ENCODE results near the gene TBC1D24.
A peak's percentile ranks its signal among the peaks of the same experiment; 100 is the strongest.

The TBC1D24 gene

DNA sequence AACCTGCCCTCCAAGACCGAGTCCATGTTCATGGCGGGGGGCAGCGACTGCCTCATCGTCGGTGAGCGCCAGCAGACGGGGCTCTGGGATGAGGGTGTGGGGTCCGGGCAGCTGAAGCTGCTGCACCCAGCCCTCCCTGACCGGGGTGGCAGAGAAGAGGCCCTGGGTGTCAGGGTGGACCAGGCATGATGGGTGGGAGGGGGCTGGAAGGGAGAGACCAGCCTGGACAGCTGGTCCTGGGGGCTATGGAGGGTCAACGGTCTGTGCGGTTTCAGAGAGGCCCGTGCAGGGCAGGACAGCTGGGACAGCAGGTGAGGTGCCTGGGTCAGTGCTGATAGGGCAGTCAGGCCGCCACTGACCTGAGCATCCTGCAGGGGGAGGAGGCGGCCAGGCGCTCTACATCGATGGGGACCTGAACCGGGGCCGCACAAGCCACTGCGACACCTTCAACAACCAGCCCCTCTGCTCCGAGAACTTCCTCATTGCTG lies 25.5 kb downstream of the TBC1D24 start:
- DNase-seq: no peak

DNA sequence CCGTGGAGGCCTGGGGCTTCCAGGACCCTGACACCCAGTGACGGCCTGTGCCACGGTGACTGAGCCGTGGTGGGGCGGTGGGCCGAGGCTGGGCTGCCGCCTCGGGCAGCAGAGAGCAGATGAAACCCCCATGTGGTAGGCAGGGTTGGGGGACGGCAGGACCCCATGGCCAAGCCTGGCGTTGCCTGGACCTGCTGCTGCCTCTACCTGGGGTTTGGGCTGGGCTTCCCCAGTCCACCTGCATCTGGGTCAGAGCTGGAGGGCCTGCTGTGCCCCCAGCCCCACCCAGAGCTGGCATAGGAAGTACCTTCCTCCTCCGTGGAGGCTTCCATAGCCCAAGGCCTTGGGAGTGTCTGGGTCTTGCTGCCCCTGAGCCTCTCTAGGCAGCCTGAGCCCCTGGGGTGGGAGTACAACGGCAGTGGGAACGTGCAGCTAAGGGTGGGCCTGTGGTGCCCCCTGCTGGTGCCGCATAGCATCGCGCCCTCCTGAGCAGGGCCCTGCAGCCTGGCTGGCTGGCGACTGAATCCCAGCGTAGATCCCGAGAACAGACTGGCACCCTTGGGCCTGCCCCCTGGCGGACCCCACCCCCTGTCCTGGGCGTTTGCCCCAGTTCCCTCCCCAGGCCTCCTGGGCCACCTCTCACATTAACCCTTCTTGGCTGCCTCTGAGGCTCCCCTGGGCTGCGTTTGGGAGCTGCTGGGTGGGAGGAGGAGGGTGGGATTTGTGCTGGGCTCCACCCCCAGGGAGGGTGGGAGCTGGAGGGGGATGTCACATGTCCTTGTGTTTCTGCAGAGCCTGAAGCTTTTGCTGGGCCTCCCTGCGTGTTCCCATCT lies 26.2 kb downstream of the TBC1D24 start:
- peak; percentile 52 to 76 (median 71) for DNase-seq

DNA sequence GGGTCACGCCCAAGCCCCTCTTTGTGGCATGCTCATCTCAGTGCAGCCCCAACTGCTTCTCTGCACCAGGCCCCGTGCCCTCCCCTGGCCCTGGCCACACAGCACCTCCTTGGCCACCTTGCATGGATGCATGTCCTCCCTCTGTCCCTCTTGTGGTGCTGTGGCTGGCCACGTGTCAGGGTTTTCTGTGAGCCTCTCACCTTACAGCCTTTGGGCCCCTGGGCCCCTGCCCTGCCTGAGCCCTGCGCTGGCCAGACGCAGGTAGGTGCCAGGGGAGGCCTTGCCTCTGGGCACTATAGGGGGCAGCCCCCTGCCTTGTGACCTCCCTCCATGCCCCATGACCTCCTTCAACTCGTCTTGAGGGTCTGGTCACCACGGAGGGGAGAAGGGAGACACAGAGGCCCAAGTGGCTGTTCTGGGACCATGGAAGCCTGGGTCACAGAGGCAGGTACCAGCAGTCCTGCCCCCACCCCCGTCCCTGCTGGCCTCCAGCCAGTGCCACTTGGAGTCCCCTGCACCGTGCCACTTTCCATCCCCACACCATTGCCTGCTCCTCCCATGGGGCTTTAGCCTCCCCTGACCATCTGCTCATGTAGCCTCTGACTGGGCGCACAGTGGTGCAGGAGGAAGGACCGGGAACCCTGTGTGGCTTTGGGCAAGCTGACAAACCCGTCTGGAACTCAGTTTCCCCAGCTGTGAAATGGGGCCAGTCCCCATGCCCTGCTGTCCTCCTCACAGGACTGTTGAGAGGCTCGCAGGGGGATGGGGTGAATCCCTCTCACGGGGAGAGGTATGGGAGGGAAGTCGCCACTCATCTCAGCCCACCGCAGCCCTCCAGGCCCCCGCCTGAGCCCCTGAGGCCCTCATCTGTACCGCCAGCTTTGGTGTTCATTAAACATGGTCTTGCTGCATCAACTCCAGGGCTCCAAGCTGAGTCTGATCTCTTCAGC lies 27.3 kb downstream of the TBC1D24 start:
- DNase-seq: no peak

DNA sequence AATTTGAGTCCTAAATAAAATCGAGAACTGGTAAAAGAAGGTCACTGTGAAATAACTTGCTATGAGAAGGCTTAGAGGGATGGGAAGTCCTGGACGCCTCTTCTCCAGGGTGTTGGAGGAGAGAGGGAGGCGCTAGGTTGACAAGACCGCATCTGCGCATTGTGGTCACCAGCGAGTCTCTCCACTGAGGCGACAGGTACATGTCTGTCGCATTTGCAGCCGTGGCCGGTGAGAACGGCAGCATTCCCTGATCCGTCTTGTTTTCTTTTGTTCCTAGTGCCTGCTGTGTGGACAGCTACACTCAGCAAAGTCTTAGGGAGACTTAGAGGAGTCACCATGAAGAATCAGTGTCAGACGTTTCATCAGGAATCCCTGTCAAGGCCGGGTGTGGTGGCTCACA lies 30.8 kb downstream of the TBC1D24 start:
- no peak for DNase-seq

DNA sequence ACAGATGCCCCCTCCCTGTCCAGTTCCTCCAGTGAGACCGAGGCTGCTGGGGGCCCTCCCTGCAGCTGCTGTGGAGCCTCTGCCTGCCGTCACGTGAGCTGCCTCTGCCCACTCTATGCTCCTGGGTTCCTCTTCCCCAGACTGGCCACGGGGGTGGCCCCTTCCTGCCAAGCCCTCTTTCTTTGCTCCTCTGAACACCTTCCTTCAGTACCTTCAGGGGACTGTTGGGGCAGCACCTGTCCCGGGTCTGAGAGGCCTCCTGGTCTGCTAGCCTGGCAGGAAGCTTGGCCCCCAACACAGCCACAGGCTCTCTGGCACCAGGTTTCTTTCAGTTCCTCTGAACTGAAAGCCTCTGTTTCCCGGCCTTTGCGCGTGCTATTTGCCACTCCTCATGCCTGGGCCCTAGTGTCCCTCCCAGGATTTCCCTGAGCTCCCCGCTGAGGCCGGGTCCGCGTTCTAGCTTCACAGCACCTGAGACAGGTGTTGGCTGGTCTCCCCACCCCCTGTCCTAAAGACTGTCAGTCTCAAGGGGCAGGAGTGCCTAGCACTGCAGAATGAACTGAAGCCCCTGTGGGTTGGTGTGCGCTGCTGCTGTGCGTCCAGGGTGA lies 32.2 kb downstream of the TBC1D24 start:
- DNase-seq: no peak

DNA sequence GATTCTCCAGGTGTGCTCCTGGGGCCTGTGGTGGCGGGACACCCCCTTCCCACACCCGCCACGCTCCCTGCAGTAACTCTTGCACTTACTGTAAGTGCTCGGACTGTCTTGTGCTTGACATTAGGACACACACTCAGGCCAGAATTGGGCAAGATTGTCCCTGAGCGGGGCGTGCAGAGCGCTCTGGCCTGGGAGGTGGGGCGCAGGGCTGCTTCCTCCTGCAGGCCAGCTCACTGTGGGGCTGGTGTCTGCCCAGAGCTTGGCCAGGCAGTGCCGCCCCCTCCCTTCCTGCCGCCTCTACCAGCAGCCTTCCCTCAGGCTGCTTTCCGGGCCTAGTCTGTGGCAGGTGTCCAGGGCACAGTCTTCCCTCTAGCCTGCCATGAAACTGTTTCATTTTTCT lies 32.7 kb downstream of the TBC1D24 start:
- DNase-seq: no peak

DNA sequence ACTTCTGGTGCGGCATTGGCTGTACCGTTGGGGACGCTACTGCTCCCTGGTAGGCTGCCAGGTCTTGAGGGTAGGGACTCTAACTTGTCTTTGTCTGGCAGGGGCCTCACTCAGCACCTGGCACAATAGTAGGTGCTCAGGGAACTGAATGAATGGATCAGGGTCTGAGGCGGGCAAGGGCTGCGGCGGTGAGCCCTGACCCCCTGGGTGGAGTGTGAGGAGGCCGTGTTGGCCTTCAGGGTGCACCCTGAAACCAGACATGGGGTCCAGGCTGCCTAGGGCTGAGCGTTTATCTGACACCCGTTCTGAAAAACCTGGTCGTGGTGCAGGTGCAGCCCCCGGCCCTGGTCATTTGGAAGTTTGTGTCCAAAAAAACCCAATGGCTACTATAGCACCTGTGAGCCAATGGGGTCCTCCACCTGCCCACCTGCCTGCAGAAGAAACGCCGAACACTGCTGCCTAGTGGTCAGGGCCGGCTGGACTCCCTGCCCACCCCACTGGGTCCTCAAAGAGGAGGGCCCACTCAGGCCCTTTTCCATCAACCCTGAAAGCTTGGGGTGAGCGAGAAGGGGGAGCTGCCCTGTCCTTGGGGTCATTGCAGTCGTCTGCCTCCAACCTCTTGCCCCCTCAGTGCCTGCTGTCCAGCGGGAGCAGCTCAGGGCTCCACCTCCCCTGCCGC lies 33.9 kb downstream of the TBC1D24 start:
- no peak for DNase-seq

DNA sequence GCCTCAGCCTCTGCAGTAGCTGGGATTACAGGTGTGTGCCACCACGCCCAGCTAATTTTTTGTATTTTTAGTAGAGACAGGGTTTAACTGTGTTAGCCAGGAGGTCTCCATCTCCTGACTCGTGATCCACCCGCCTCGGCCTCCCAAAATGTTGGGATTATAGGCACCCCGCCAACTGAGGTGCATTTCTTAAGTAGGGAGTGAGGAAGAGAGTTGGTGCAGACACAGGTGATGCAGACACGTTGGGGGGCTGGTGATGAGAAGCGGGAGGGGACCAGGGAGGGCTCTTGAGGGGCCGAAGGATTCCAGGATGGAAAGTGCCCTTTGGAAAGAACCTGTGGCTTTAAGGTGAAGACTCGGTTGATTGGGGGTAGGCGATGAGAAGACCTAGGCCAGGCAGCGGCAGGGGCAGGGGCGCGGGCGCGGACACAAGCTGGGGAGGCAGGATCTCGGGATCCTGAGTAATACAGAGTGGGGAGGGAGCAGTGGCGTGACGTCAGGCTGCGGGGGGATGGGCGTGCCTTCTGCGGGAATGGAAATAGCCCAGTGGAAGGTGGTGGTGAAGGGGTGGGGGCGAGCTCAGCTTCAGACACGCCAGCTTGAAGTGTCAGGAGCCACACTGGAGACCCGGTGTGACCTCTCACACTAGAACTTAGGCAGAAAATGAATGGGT lies 36.3 kb downstream of the TBC1D24 start:
- DNase-seq: no peak

DNA sequence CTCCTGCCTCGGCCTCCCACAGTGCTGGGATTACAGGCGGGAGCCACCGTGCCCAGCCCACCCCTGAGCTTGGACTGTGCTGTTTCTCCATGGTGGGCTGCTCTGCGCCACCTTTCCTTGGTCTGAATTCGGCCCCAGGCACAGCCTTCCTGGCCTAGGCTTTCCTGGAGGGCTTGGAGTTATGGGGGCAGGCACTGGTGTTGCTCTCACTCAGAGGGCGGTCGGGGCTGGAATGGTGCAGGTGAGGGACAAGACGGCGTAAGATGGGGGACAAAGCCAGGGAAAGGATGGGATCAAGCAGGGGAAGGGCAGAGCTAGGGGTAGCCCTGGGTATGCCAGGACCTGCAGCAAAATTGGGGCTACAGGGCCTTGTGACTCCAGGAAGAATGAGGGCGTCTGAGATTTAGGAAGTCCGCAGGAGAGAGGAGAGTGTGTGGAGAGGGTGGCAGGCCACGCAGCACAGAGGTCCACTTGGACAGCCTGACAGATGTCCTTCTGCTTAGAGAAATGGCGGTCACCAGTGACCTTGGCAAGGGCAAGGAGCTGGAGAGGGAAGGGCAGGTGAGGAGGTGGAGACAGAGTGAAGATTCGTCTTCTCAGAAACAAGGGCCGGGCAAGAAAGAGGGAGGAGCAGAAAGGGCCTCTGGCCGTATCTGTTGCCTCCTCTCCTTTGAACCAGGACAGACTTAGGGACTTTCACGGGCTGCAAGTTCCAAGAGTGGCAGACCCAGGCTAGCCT lies 37.2 kb downstream of the TBC1D24 start:
- no peak for DNase-seq

DNA sequence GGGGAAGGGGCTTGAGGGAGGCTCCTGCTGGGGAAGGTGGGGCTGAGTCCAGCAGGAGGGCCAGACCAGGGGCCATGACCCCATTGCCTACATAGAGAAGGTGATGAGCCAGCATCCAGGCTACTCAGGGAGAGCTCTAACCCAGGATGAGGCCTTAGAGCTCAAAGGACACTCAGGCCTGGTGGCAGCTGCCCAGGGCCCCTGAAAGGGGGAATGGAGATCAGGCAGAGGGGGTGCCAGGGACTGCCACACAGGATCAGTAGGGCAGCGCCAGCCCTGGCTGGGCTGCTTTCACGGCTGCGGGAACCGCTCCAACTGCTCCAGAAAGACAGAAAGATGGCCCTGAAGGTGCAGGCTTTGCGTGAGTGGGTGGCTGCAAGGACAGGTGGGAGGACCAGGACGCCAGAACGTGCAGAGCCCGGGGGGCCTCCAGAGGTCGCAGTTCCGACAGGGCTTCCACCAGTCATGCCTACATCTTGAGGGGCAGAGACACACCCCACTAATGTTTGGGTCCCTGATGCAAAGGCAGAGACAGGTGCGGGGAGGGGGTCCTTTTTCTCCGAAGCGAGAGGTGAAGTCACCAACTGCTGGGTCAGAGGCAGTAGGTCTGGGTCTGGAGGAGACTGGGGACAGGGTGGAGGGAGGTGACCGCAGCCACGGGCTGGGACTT lies 37.9 kb downstream of the TBC1D24 start:
- no peak for DNase-seq

DNA sequence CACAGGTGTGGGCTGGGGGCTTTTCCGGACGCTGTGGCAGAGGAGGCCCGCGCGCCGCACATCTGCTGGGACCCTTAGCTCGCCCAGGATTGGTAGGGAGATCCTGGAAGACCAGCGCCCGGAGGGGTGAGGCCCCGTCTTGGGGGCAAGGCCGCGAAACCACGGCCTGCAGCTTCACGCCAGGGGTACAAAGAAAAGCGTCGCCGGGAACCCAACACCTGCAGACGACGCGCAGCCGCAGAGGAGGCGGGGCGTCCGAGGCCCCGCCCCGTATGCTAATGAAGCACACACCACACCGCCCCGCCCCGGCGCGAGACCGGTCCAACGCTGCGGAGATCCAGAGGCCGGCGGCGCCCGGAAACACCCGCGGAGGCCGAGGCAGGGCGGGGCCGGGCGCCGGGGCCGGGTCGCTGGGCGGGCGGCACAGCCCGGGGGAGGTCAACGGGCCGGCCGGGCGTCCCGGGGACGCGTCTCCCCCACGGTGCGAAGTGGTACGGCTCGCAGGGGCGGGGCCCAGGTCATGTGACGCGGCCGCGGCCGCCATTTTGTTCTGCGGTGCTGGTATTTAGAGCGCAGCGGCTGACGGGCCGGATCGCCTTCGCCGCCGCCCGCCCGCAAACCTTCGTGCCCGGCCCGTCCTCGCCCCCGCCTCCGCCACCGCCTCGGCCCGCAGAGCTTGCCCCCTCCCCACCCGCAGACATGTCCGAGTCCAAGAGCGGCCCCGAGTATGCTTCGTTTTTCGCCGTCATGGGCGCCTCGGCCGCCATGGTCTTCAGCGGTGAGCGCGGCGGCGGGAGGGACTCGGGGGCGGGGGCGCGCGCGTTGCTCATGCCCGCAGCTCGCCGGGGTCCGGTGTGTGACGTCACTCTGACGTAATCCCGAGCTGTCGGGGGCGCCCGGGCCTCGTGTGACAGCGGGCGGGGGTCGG lies 38.7 kb downstream of the TBC1D24 start, which contains the start of gene ATP6V0C:
ATP6V0C (plus strand) TSS at position 548 of the 928 bp plus-strand sequence; CDS start at position 700, 152 bp downstream.
- DNase-seq: peak; percentile 84 to 92 (median 85)

DNA sequence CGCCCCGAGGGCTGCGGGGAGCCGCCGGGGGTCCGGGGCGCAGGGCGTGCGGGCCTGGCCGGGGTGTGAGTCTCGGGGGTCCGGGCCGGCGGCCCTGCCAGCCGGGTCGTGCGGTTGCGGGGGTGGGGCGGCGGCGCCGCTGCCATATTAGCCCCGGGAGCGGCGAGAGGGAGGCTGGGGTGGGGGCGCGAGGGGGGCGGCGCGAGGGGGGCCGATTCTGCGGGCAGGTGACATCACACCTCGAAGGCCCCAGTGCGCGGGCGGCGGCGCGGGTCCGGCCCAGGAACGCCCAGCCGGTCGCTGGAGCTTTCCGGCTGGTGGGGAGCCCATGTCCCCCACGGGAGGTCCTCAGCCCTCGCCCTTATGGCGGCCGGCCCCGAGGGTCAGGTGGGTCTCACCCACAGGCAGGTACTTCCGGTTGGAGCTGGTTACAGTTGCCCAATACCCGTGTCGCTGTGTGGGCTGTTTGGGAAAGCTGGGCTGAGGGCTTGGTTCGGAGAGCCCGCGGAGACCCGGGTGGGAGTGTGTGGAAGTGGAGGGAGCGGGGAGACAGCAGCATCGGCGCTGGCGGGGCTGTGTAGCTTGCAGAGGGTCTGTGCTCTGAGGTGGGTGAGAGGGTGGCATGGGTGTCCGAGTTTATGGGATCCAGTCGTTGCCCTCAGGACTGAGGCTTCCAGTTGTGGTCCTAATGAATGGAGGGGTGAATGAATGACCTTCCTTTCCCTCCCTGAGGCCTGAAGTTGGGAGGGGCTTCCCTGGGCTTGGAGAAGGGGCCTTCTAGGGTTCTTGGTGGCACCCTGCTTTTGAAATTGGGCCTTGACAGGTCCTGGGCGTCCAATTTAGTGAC lies 39.6 kb downstream of the TBC1D24 start:
- DNase-seq: peak in 2 of 5 donors; percentile 30 to 54

DNA sequence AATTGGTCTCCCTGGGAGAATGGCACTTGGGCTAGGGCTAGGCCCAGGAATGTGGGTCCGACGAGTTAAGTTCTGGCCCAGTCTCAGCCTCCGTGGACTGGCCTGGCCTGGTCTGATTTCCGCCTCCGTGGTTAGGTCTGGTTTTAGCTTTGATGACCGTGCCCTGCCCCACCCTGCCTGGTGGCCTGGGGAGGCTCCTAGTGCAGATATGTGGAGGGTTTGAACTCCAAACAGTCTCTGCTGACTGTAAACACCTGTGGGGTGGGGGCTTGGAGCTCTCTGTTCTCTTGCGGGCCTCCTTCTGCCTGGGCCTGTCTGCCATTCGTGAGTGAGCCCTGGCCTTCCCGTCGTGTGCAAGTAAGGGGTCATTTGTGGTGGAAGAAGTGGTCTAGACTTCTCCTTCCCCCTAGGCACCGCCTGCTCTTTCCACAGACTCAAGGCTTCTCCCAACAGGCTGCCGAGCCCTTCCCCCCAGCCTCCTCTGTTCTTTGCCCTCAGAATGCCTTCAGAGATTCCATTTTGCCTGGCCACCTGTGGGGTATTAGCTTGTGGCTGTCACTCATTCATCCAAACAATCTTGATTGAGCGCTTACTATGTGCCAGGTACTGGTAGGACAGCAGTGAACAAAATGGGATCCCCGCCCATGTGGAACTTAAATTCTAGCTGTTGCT lies 40.4 kb downstream of the TBC1D24 start:
- no peak for DNase-seq

DNA sequence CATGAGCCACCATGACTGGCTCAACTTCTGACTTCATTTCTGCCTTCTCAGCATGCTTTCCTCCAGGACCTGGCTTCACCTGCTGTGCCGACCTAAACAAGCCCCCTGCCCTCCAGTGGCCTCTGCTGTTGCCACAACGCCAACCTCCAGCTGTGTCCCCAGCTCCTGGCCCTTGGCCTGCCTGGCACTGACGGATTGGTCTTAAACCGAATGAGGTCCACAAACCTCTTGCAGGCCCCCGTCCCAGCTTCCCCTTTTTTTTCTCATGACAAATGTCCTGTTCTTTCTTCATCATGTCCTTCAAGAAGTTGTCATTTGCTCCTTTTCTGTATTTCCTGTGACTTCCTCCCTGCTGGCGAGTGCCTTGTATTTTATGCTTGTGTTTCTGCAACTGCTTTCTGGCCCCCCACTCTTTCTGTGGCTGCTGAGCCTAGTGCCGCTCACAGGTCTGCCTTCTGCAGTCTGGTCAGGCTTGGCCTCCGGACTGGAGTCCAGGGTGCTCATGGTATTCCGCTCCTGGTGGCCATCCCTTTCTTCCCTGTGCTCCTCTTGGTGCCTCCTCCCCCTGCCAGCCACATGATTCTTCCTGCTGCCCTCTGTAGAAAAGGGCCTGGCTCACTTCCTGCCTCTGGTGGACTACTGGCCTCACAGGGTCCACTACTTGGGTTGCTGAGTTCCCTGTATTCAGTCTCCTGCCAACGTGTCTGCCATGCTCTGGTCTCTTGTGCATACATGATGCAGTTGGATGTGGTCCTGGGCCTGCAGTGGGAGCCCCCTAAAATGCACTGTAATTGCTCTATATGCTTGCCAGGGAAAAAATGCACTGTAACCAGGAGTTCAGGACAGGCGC lies 41.7 kb downstream of the TBC1D24 start:
- no peak for DNase-seq

DNA sequence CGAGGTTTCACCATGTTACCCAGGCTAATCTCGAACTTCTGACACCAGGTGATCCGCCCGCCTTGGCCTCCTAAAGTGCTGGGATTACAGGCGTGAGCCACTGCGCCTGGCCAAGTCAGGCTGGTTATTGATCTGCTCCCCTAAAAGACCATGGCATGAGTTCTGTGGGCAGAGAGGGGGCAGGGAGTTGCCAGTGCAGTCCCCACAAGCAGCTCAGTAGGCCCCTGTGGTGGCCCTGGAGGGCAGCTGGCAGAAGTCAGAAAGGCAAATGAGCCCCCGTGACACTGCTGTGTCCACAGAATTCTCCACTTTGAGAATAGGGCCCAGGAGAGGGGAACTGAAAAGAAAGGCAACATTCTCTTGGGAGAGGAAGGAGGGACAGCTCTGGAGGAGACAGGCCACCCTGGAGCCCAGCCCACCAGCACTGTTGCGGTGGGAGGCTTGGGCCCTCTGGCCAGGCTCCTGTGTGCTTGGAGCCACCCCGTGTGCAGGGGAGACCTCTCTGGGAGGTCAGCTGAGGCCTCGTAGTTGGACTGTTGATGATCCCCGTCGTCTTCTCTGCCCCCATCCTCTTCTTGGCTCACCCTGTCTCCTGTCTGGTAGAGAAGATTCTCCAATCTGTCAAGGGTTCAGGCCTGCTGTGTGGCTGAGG lies 43.2 kb downstream of the TBC1D24 start:
- DNase-seq: no peak
